GM10847 (cell line): Measurements from ENCODE around the gene TUBB8.

Experiments
- POLR2A ChIP-seq: IDR thresholded peaks from 2 replicates; pipeline ENCODE4 v1.6.1; 2011; ENCODE audit not compliant: insufficient read length; ENCODE audit errors: extremely low read depth

TUBB8 gene

GRCh38 chr10:48996-49395, at the start of gene TUBB8:
Gene TUBB8 (minus strand): TSS chr10:49296. CDS start chr10:49238, 58 bp downstream.
- no peak for TF ChIP-seq POLR2A

GRCh38 chr10:96466-96865, 47.4 kb upstream of the TUBB8 start:
- no peak for TF ChIP-seq POLR2A

DNA sequence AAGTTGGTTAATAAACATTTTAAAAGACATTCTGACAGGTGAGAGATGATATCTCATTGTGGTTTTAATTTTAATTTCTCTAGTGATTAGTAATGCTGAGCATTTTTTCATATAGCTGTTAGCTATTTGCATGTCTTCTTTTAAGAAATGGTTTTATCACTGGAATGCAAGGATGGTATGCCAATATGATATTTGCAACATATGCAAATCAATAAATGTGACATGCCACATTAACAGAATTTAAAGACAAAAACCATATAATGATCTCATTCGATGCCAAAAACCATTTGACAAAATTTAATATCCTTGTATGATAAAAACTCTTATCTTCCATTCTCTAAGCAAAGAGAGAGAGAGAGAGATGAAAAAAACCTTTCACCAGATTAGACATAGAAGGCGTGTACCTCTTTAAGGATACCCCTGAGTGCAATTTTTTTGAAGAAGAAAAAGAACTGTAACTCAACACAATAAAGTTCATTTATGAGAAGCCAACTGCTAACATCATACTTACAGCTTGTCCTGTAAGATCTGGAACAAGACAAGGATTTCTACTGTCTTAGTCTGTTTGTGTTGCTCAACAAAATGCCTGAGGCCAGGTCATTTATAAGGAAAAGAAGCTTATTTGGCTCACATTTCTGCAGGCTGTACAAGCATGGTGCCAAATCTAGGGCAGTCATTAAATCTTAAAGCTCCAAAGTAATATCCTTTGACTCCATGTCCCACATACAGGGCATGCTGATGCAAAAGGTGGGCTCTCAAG, 46.4 kb upstream of the TUBB8 start:
- TF ChIP-seq POLR2A = no peak

GRCh38 chr10:94613-95012, 45.5 kb upstream of the TUBB8 start:
- TF ChIP-seq POLR2A = no peak

GRCh38 chr10:92846-93245, 43.8 kb upstream of the TUBB8 start:
- TF ChIP-seq POLR2A = no peak

DNA sequence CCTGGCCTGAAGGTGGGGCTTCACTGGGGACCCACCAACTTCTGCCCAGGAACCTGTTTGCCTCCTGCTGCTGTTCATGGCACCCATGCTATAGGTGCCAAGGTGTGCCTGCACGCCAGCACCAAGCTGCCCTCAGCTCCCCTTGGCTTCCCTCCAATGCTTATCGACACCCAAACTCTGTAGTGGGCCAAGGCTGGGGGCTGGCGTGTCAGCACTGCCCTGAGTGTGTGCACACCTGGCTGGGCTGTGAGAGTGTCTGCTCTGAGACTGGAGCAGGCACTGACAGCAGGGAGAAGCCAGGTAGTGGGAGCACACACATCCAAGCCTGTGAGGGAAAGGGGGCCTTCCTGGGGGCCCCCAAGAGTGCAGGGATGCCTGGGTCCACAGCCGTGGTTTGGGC, 43.1 kb upstream of the TUBB8 start:
- no peak for TF ChIP-seq POLR2A

DNA sequence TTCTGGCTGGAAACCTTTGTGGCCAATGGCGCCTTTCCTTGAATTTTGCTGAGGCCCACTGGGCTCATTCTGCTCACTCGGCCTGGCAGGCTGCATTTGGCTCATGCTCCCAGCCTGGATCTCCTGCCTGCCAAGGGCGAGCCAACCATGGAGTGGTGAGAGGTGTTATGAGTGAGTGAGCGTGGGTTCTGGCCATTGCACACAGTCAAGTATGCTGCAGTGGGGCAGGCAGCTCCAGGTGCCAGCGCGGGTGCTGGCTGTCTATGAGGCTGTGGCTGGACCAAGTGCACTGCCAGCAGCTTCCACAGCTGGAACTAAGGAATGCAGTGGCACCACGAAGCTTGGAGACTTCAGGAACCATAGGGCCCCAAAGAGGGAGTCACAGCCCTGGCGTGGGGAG, 42.2 kb upstream of the TUBB8 start:
- no peak for TF ChIP-seq POLR2A

DNA sequence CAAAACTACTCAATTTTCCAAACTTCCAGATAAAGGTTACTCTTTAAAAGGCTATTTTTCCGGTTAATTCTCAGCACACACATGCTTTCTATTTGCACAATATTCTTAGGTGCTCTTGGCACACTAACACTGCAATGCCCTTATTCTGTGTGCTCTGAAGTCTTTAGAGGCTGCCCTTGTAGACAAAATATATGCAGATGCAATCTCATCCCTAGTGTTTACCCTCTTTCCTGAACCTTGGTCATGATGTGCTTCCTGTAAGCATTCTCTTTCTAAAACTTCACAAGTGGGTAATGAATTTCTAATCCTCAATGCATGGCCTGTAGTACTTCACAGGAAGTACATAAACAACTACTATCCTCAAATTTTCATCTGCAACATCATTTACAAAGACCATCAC, 41.1 kb upstream of the TUBB8 start:
- TF ChIP-seq POLR2A = no peak

- no peak for TF ChIP-seq POLR2A
Measured at GRCh38 chr10:89248-89647, 40.2 kb upstream of the TUBB8 start.

DNA sequence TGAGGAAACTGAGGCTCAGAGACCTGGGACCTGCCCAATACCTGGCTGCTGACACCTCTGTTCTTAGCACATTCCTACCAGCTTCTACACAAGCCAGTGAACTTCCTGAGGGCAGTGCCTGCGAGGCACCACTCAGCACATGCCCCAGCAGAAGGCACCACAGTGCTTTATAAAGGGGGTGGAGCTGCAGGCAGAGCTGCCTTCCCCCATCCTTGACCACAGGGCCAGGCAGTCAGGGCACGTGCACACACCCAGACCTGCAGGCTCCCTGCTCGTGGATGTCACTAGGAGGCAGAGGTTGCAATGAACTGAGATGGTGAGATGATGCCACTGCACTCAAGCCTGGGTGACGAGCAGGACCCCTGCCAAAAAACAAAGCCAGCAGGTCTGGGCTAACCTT, 39.2 kb upstream of the TUBB8 start:
- TF ChIP-seq POLR2A = no peak

DNA sequence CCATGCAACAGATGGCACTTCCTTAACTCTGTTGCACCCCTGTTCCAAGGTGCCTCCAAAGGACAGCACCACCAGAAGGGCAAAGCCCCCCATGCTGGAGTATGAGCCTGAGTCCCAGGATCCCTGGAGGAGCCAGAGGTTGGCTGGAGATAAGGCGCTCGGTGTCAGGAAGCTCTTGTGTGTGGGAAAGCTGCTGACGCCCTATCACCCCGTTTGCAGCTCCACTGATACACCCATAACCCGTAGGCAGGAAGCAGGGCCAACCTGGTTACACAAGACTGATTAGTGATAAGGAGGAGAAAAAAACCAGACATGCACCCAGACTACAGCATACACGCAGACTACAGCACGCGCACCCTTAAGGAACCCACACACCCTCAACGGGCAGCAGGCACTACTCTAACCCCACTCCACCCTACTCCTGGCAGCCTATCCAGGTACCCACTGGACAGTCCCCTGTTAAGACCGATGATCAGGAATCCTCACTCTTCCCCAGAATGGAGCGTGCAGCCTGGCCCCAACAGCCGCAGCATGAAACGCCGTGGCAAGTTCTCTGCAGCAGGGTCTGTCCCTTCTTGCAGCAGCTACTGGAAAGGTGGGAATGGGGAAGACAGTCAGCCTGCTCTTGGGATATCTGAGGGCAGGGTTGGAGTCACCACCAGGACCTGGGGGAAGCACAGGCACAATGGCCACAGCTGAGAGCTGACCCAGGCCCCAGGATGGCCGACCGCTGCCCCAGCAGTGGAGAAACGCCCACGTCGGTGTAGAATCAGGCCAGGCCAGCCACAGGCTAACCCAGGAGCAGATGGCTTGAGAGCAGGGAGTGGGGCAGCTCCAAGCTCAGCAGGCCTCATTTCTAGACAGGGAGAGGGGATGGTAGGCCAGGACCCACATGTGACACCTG, 38.3 kb upstream of the TUBB8 start:
- TF ChIP-seq POLR2A = no peak

- no peak for TF ChIP-seq POLR2A
Measured at GRCh38 chr10:86031-86430, 36.9 kb upstream of the TUBB8 start.

DNA sequence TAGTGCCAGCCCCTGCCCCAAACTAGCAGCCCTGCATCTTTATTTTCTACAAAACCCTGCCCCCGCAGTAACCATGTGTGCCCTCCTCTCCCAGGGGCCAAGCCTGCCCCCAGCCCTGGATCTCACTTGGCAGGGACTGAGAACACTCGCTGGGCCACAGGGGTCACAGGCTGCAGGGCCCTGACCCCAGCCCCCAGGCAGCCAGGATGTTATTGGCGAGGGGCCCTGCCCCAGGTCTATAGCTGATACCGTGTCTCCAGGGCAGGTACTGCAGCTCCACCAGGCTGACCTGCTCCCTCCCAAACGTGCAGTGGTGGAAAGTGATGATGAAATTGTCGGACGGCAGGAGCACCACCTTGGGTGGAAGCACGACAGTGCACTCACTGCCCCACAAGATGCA, 35.9 kb upstream of the TUBB8 start:
- TF ChIP-seq POLR2A = no peak

DNA sequence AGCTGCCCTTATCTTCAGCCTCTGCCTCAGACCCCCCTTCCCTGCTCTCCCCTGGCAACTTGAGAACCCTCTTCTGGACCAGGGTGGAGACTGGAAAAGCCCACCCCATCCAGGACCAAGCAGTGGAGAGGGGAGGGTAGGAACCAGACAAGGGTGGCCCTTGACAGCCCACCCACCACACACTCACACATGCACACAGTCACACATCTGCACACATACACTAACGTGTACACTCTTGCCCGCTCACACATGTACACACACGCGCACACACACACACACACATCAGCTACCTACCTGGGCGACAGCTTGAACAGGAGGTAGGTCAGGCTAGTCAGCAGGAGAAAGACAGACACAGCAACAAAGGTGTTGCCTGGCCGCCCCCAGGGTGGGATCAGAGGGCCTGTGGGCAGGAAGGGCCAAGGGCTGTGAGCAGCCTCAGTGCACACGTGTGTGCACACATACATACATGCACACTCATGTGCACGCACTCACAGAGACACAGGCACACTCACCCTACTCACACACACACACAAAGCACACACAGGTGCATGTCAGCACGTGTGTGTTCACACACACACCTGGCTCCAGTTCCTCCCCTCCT, 34.9 kb upstream of the TUBB8 start:
- no peak for TF ChIP-seq POLR2A

GRCh38 chr10:80477-81105, 31.5 kb upstream of the TUBB8 start:
- no peak for TF ChIP-seq POLR2A

- TF ChIP-seq POLR2A = no peak
Measured at GRCh38 chr10:79532-80215, 30.6 kb upstream of the TUBB8 start.

- no peak for TF ChIP-seq POLR2A
Measured at GRCh38 chr10:78556-78955, 29.5 kb upstream of the TUBB8 start.
